Renal cortex interstitium (tissue), 15 donors: ENCODE results near the gene KLHL42. TPM values are rescaled to one million over a fixed set of nuclear protein-coding genes. Genes with fewer than 3 reads are reported as not detected.
"Not testable (repeated sequence)": the region's sequence is repeated elsewhere in the genome, so short reads cannot be mapped to it uniquely, and the experiment has no call there.

ENCODE experiments used
- DNase-seq, 11 donors: peaks; one replicate each; pipeline ENCODE4 v3.0.0-alpha.2; 2013; ENCODE audit warnings: low read depth in 9 of 11, low spot score in 4 of 11; ENCODE audit errors: extremely low read depth in 1 of 11
- long read RNA-seq, 16 experiments: transcript quantifications; one replicate each; lab custom pipeline, GENCODE V29; 2026
- polyA plus RNA-seq, 3 donors: library from polyadenylated mRNA; unstranded; fragments of 120-200 nt; gene quantifications; one replicate each; pipeline ENCODE4 v1.2.1, GENCODE V29; 2013; ENCODE audit not compliant: insufficient read length in 3 of 3

Gene KLHL42, protein sequence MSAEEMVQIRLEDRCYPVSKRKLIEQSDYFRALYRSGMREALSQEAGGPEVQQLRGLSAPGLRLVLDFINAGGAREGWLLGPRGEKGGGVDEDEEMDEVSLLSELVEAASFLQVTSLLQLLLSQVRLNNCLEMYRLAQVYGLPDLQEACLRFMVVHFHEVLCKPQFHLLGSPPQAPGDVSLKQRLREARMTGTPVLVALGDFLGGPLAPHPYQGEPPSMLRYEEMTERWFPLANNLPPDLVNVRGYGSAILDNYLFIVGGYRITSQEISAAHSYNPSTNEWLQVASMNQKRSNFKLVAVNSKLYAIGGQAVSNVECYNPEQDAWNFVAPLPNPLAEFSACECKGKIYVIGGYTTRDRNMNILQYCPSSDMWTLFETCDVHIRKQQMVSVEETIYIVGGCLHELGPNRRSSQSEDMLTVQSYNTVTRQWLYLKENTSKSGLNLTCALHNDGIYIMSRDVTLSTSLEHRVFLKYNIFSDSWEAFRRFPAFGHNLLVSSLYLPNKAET
- 10 to 100 TPM; 32.1 to 41.5 (median 36.7) TPM for polyA plus RNA-seq
- long read RNA-seq, donor 1, full-length matches to known transcripts, result 7 of 7 reads
- long read RNA-seq, donor 1, partial matches to known transcripts, result 0 of 7 reads
- long read RNA-seq, donor 1, other reads (novel, unspliced or antisense), result 0 of 7 reads
- long read RNA-seq, donor 2, full-length matches to known transcripts, result 7 of 7 reads
- long read RNA-seq, donor 2, partial matches to known transcripts, result 0 of 7 reads
- long read RNA-seq, donor 2, other reads (novel, unspliced or antisense), result 0 of 7 reads
- long read RNA-seq, donor 3, full-length matches to known transcripts, result 12 of 12 reads
- long read RNA-seq, donor 3, partial matches to known transcripts, result 0 of 12 reads
- long read RNA-seq, donor 3, other reads (novel, unspliced or antisense), result 0 of 12 reads
- long read RNA-seq, donor 4, full-length matches to known transcripts, result 5 of 5 reads
- long read RNA-seq, donor 4, partial matches to known transcripts, result 0 of 5 reads
- long read RNA-seq, donor 4, other reads (novel, unspliced or antisense), result 0 of 5 reads
- long read RNA-seq, donor 5, result 0 reads
- long read RNA-seq, donor 6, full-length matches to known transcripts, result 14 of 23 reads
- long read RNA-seq, donor 6, partial matches to known transcripts, result 9 of 23 reads
- long read RNA-seq, donor 6, other reads (novel, unspliced or antisense), result 0 of 23 reads
- long read RNA-seq, donor 7, full-length matches to known transcripts, result 6 of 6 reads
- long read RNA-seq, donor 7, partial matches to known transcripts, result 0 of 6 reads
- long read RNA-seq, donor 7, other reads (novel, unspliced or antisense), result 0 of 6 reads
- long read RNA-seq, donor 8, full-length matches to known transcripts, result 15 of 15 reads
- long read RNA-seq, donor 8, partial matches to known transcripts, result 0 of 15 reads
- long read RNA-seq, donor 8, other reads (novel, unspliced or antisense), result 0 of 15 reads
- long read RNA-seq, donor 9, full-length matches to known transcripts, result 4 of 4 reads
- long read RNA-seq, donor 9, partial matches to known transcripts, result 0 of 4 reads
- long read RNA-seq, donor 9, other reads (novel, unspliced or antisense), result 0 of 4 reads
- long read RNA-seq, donor 10, full-length matches to known transcripts, result 6 of 6 reads
- long read RNA-seq, donor 10, partial matches to known transcripts, result 0 of 6 reads
- long read RNA-seq, donor 10, other reads (novel, unspliced or antisense), result 0 of 6 reads
- long read RNA-seq, donor 11, full-length matches to known transcripts, result 12 of 12 reads
- long read RNA-seq, donor 11, partial matches to known transcripts, result 0 of 12 reads
- long read RNA-seq, donor 11, other reads (novel, unspliced or antisense), result 0 of 12 reads
- long read RNA-seq, donor 12, full-length matches to known transcripts, result 2 of 2 reads
- long read RNA-seq, donor 12, partial matches to known transcripts, result 0 of 2 reads
- long read RNA-seq, donor 12, other reads (novel, unspliced or antisense), result 0 of 2 reads
- long read RNA-seq, donor 13, result 0 reads
- long read RNA-seq, donor 14, full-length matches to known transcripts, result 9 of 9 reads
- long read RNA-seq, donor 14, partial matches to known transcripts, result 0 of 9 reads
- long read RNA-seq, donor 14, other reads (novel, unspliced or antisense), result 0 of 9 reads
- long read RNA-seq, donor 15, full-length matches to known transcripts, result 3 of 3 reads
- long read RNA-seq, donor 15, partial matches to known transcripts, result 0 of 3 reads
- long read RNA-seq, donor 15, other reads (novel, unspliced or antisense), result 0 of 3 reads
- long read RNA-seq, donor 16, full-length matches to known transcripts, result 22 of 22 reads
- long read RNA-seq, donor 16, partial matches to known transcripts, result 0 of 22 reads
- long read RNA-seq, donor 16, other reads (novel, unspliced or antisense), result 0 of 22 reads

- DNase-seq, result peak in 10 of 11 donors; percentile 41 to 73 (median 64)
Measured at GRCh38 chr12:27779920-27780611, at the start of gene KLHL42, which contains the start of gene MANSC4. KLHL42 (plus strand) TSS chr12:27780233; CDS start chr12:27780331, 98 bp downstream. MANSC4 (minus strand) TSS chr12:27780236; CDS start chr12:27771276, 8,960 bp downstream.

DNA sequence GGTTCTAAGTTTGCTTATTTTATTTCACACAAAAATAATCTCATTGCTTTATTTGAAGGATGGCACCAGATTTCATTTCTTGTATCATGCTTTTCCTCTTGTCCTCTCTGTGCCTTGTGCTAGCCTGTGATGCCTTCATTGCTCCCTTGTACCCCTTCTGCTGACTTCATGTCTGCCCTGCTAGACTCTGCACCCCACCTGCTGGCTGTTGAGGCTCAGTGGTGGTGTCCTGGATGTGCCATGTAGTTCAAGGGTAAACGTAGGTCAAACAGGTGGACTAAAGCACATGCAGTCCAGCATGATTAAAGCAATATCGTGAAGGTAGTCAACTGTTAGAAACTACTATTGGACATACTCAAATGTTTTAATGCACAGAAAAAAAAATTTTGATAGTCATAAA lies 47.8 kb upstream of the KLHL42 start:
- DNase-seq, result no peak

GRCh38 chr12:27733052-27733656 lies 46.9 kb upstream of the KLHL42 start:
- peak in 3 of 11 donors; percentile 5 to 15 (median 15) for DNase-seq

DNA sequence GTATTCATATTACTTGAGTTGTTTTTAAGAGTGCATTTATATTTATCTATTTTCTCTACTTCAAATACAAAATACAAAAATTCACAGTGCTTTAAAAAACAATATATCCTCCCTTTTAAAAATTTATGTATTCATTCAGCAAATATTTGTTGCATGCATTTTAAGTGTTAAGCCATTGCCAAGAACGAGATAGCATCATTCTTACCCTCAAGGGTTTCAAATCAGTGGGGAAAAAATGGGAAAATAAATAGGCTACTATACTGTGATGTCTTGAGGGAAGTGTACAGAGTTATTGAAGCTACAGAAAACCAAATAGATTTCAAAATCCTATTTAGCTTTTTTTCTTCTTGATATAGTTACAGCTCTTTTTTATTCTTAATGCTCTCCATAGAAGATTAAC lies 46.2 kb upstream of the KLHL42 start:
- no peak for DNase-seq

DNA sequence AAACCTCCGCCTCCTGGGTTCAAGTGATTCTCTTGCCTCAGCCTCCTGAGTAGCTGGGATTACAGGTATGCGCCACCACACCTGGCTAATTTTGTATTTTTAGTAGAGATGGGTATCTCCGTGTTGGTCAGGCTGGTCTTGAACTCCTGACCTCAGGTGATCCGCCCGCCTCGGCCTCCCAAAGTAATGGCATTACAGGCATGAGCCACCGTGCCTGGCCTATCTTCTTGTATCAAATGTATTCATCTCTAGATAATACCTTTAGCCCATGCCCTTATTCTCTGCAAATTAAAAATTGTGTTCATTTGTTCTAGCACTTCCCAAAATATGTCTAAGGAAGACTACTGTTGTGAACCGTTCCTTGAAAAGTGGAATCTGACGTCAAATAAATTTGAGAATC lies 45.7 kb upstream of the KLHL42 start:
- not testable (repeated sequence) for DNase-seq

GRCh38 chr12:27743601-27744000 lies 36.4 kb upstream of the KLHL42 start:
- no peak for DNase-seq

DNA sequence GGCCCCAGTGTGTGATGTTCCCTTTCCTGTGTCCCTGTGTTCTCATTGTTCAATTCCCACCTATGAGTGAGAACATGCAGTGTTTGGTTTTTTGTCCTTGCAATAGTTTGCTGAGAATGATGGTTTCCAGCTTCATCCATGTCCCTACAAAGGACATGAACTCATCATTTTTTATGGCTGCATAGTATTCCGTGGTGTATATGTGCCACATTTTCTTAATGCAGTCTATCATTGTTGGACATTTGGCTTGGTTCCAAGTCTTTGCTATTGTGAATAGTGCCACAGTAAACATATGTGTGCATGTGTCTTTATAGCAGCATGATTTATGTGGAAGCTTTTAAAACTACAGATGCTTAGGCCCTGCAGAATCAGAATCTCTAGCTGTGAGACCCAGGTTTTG lies 34.3 kb upstream of the KLHL42 start:
- not testable (repeated sequence) for DNase-seq

- no peak for DNase-seq
Measured at GRCh38 chr12:27747111-27747820, 32.8 kb upstream of the KLHL42 start.

- no peak for DNase-seq
Measured at GRCh38 chr12:27751386-27752047, 28.5 kb upstream of the KLHL42 start.

DNA sequence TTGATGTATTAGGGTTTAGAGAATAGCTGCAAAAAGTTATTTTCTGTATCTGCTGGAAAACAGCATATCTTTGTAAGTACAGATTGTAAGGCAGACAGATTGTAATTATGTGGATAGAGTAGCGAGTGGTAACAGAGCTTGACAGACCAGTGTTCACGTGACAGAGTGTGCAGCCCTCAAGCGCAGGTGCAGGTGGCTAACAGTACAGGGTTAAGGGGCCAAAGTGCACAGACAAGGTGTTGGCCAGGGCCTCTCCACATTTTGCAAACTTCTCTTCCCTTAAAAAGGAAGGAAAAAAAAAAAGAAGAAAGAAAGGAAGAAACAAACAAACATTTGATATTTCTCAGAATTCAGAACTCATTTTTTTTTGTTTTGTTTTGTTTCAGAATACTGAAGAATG lies 25.2 kb upstream of the KLHL42 start:
- no peak for DNase-seq

GRCh38 chr12:27756670-27757195 lies 23.3 kb upstream of the KLHL42 start:
- no peak for DNase-seq

DNA sequence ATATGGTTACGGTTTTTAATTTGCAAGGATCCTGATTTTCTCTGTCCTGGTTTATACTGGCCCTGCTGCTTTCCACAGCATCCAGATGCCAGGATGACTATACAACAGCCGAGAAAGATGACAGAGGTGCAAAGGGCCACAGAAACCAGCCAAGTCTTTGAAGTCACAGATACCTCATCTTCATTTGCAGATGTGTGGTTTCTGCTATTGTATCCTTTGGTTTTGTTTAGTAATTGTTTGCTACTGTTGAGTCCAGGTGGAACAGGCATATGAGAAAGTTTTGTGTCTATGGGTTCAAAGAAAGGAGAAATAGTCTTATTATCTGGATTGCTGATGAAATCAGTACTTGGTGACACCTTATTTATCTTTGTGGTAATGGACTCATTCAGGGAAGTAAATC lies 17.3 kb upstream of the KLHL42 start:
- DNase-seq, result no peak

DNA sequence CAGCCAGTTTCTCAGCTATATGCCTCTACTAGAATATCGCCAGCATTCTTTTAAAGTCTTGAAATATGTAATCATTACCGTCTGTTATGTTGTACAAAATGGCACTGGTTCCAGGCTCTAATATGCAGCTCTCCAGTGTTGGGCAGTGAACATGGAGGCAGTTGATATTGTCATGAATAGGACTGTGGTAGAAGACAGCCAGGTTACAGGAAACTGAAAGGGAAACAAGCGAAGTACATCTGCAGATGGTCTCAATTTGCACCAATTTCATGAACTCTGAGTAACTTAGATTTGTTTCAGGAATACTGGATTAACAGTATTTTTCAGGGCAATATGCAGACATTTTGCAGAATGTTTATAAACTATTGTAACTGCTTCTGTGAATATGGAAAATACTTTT lies 13.4 kb upstream of the KLHL42 start:
- DNase-seq, result no peak

GRCh38 chr12:27769142-27769673 lies 10.8 kb upstream of the KLHL42 start:
- no peak for DNase-seq
